ENCODE results near the gene RUNX3.

The RUNX3 gene

DNA sequence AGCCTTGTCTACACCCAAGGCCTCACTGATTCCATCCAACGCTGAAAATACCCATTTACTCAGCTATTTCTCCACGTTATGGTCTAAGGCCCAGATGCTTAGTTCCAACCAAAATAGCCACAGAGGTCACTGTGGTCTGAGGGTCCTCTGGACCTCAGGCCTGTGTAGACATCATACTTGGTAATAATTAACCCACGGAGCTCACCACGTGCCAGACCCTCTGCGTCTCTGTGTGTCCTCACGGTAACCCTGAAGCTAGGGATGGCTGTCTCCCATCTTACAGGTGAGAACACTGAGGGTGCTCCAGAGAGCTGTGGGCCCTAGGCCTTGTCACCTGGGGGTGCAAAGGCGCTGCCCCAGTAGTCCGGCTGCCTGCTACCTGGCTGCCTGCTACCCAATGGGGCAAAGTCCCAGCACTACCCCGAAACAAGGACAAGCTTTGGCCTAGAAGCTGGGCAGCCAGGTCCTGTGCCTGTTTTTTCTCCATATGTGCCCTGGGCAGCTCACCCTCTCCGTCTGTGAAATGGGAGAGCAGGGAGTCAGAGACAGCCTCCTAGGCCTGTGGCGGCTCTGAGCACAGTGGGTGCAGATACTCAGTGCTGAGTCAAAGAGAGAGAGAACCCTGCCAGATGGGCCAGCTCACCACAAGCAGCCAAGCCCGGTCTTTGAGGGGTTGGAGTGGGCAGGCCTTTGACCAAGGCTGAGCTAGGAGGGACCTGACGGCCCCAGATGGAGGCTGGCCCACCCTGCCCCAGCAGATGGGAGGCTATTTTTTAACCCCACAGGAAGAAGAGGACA, 17.0 kb upstream of the RUNX3 start:
- DNase-seq: no peak

DNA sequence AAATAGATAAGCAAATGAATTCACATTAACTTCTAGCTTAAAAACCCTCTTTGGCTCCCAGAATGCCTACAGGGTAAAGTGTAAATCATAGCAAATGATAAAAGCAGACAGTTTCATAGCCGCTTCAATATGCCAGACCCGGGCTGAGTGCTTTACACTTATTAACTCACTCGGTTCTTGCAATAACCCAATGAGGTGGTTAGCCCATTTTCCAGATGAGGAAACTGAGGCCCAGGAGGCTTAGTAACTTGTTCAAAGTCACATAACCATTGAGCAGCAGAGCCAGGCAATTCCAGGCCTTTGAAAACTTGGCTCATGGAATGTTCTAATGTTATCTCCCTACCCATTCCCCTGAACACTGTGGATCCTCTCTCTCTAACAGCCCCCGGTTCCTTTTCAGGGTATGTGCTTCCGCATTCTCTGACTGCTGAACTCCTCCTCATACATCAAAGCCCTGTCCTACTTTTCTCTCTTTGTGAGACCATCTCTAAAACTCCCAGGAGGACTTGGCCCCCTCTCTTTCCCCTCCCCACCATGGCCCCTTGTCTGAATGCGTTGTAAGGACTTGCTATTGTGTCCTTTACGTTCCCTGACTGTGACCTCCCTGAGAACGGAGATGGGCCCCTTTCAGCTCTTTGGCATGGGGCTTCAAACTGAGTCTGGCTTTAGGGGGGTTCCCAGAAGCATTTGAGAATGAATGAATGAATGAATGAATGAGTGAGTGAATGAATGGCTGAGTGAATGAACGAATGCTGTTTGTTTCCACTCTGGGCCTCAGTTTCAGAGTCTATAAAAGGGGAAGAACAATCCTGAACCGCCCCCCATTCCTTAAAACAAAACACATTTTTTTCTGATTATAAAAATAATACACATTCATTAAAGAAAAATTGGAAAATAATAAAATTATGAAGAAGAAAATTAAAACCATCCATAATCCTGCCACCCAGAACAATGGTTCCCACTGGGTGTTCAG, 15.6 kb upstream of the RUNX3 start:
- no peak for DNase-seq

DNA sequence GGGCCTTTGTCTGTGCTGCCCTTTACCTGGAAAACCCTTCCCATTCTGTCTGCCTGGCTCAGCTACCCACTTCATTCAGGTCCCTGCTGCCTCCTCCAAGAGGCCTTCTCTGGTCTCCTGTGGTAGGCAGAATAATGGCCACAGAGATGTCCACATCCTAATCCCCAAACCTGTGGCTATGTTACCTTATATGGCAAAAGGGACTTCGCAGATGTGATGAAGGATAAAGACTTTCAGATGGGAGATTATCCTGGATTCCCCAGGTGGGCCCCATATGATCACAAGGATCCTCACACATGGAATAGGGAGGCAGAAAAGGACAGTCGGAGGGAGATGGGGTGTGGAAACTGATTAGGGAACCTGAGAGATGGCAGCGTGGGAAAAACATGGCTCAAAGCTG, 14.2 kb upstream of the RUNX3 start:
- DNase-seq: no peak

- DNase-seq: no peak
Observed at GRCh38 chr1:24942789-24943188, 12.7 kb upstream of the RUNX3 start.

- no peak for DNase-seq
Observed at GRCh38 chr1:24941564-24941963, 11.5 kb upstream of the RUNX3 start.

- DNase-seq: no peak
Observed at GRCh38 chr1:24940231-24940630, 10.2 kb upstream of the RUNX3 start.

GRCh38 chr1:24939675-24940193, 9.7 kb upstream of the RUNX3 start:
- peak; percentile 39 for DNase-seq

- peak; percentile 87 for DNase-seq
Observed at GRCh38 chr1:24939040-24939674, 9.1 kb upstream of the RUNX3 start.

- no peak for DNase-seq
Observed at GRCh38 chr1:24938276-24938675, 8.2 kb upstream of the RUNX3 start.

DNA sequence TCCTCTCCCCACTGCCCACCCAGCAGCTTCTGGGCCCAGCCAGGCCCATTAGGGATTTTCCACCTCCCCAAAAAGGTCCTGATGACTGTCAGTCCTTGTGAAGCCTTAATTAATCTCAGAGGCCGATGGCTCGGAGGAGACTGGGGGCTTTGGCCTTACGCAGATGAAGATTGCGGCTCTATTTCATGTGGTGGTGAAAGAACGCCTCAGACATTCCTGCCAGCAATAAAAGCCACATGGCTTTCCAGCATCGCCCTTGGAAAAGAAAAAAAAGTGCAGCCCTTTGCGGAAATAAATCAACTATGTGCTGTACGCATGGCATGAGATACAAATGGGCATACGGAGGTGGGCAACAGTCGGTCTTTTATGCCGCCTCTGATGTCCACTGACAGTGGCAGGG, 6.6 kb upstream of the RUNX3 start:
- DNase-seq: no peak

DNA sequence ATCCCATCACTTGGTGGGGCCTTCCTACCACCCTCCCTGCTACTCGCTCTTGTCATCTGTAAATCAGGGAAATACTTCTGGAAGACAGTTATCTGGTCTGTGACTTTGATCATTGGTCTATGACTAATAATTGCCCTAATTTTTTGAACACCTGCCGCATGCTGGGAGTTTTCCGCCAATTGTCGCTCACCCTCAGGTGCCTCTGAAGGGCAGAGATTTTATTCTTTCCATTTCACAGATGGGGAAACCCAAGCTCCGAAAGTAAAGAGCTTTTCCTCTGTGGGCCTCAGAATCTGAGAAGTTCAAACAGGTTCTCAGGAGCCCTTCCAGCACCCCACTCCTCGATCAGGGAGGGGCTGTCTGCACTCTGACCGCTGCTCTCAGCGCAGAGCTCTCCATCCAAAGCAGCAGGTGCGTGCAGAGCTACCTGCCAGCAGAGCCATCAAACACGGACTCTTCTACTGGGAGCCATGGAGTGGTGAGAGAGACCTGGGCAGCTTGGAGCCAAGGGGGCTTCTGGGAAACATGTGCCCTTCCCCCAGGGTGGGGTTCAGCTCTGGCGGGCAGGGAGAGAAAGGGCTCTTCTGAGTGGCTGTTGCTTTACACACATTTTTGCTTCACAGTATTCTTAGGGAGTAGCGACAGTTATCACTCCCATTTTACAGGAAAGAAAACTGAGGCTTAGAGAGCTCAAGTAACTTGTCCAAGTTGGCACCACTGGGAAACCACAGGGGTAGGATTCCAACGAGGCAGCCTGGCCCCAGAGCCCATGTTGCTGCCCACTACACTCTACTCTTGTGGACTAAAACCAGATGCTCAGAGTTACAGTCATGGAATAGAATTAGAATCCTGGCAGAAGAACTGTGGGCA, 5.8 kb upstream of the RUNX3 start:
- no peak for DNase-seq

GRCh38 chr1:24935196-24935526, 5.1 kb upstream of the RUNX3 start:
- no peak for DNase-seq

- peak; percentile 23 for DNase-seq
Observed at GRCh38 chr1:24934310-24935195, 4.5 kb upstream of the RUNX3 start.

GRCh38 chr1:24933468-24933867, 3.4 kb upstream of the RUNX3 start:
- DNase-seq: no peak

GRCh38 chr1:24932725-24933294, 2.7 kb upstream of the RUNX3 start:
- DNase-seq: peak; percentile 41

DNA sequence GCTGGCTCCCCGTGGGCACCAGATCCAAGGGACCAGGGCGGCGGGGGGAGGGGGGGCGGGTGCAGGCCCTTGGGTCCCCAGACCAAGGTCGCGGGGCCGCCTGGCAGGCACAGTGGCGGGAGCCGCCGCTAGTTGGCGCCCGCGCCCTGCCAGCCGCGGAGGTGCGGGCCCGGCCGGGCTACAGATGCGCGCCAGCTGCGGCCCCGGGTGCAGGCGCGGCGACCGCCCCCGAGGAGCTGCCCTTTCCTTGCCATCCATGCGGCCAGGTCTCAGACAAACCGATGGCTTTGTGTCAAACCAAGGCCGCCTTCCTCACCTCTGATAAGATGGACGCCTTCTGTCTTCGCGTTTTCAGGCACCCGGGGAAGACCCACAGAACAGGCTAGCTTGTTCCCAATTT, 2.2 kb upstream of the RUNX3 start:
- peak; percentile 79 for DNase-seq

- DNase-seq: peak; percentile 79
Observed at GRCh38 chr1:24931468-24932231, 1.6 kb upstream of the RUNX3 start.

- DNase-seq: peak; percentile 50
Observed at GRCh38 chr1:24931146-24931467, 1.0 kb upstream of the RUNX3 start.

DNA sequence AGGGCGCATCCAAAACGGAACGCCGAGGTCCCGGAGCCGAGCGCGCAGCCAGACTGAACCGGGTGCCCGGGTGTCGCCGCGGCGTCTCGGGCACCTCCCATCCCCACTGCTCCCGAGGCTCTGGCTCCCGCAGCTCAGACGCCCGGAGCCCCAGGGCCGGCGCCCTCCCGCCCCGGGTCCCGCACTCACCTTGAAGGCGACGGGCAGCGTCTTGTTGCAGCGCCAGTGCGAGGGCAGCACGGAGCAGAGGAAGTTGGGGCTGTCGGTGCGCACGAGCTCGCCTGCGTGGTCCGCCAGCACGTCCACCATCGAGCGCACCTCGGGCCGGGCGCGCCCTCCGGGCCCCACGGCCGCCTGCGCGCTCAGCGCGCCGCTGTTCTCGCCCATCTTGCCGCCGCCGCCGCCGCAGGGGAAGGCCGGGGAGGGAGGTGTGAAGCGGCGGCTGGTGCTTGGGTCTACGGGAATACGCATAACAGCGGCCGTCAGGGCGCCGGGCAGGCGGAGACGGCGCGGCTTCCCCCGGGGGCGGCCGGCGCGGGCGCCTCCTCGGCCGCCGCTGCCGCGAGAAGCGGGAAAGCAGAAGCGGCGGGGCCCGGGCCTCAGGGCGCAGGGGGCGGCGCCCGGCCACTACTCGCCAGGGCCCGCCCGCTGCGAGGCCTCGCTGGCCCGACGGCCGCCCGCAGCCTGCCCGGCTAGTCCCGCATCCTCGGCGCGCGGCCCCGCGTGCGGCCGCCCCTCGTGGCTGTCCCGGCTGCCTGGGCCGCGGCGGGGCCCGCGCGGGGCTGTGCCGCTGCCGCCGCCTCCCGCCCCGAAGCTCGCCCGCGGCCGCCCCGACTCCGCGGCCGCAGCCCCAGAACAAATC, 447 bp downstream of the RUNX3 start:
- DNase-seq: peak; percentile 62

All from DMS53 (cell line).